Fibroblast of the aortic adventitia (primary cell): ENCODE results near the gene TP73. TPM values are rescaled to one million over a fixed set of nuclear protein-coding genes. Genes with fewer than 3 reads are reported as not detected.

Source experiments
- DNase-seq: peaks from one replicate; pipeline ENCODE4 v3.0.0-alpha.2; 2010; ENCODE audit warnings: low read depth
- H3K4me3 ChIP-seq: 2 replicates; pipeline ENCODE4 v1.5.1; 2011; ENCODE audit warnings: low read depth, mild to moderate bottlenecking, control low read depth, low read length, moderate library complexity
- CTCF ChIP-seq: IDR thresholded peaks from 2 replicates; pipeline ENCODE4 v1.5.1; 2011; ENCODE audit warnings: mild to moderate bottlenecking, low read length, control low read depth, inconsistent platforms; ENCODE audit not compliant: insufficient read depth
- total RNA-seq: library from RNA; depleted of rRNA; stranded (reverse); fragments of >200 nt; gene quantifications from 2 replicates; pipeline ENCODE4 v1.2.3, GENCODE V29; 2012; ENCODE audit warnings: low replicate concordance

The TP73 gene
- total RNA-seq, 1 donor = 0.18 TPM

DNA sequence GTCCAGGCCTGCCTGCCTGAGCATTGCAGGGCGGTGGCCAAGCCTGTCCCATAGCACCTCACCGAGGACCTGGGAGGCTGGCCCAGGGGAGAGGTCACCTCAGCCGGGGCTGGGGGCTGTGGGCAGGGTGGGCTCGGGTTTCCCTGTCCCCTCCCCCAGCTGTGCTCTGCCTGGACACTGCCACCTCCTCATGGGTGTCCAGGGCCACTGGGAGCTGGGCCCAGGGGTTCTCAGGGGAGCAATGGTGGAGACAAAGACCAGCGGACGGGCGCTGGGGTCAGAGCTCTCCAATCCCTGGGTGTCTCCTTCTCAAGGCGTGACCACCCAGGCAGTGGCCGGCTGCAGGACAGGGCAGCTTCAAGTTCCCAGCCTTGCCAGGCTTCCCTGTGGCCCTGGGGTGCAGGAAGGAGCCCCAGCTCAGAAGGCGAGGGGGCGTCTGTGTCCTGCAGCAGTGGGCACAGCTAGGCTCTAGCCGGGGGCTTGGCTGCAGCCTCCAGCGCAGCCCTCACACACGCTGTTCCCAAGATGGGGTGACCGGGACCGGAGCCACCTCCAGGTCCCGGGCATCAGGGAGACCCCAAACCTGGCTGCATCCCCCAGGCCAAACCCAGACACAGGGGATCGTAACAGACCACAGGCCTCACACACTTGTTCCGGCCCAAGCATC is 29.0 kb downstream of the TP73 start:
- no peak overlapping the region for H3K4me3 ChIP-seq
- no peak for DNase-seq
- TF ChIP-seq CTCF = no peak

DNA sequence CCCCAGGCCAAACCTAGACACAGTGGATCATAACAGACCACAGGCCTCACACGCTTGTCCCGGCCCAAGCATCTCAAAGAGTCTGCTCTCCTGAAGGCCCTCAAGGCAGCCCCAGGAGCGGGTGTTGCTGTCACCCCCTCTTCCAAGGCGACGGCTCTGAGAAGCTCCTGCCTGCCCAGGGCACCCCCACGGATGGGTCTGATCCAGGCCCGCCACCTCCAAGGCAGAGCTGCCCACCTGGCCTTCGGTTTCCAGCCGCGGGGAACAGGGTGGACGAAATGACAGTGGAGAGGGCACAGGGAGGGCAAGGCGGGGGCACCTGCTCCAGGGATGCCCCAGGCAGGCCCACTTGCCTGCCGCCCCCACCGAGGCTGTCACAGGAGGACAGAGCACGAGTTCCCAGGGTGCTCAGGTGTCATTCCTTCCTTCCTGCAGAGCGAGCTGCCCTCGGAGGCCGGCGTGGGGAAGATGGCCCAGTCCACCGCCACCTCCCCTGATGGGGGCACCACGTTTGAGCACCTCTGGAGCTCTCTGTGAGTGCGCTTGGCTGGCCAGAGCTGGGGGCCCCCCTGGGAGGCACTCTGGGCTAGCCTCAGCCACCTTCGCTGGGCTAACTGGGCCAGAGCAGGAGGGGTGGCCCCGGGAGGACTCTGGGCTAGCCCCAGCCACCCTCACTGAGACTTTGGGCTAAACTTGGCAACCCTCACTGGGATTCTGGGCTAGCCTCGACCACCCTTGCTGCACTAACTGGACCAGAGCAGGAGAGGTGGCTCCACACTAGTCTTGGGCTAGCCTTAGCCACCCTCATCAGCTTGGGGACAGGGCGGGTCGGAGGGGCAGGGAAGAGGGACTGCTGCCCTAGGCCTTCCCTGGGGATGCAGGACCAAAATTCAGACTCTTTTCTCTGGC is 29.8 kb downstream of the TP73 start:
- no peak for TF ChIP-seq CTCF
- H3K4me3 ChIP-seq = no peak overlapping the region
- DNase-seq = no peak

DNA sequence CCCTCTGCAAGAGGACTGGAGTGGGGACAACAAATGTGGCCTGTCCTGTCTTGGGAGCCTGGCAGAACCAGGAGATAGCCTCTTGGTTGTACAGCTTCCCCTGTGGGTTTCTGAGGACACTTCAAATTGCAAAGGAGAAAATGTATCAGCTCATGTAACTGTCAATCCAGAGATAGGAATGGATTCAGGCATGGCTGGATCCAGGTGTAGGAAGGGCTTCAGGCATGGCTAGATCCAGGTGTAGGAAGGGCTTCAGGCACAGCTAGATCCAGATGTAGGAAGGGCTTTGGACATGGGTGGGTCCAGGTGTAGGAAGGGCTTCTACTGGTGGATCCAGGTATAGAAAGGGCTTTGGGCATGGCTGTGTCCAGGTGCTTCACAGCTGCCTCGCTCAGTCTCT is 30.9 kb downstream of the TP73 start:
- no peak for TF ChIP-seq CTCF
- H3K4me3 ChIP-seq = no peak overlapping the region
- DNase-seq = no peak

DNA sequence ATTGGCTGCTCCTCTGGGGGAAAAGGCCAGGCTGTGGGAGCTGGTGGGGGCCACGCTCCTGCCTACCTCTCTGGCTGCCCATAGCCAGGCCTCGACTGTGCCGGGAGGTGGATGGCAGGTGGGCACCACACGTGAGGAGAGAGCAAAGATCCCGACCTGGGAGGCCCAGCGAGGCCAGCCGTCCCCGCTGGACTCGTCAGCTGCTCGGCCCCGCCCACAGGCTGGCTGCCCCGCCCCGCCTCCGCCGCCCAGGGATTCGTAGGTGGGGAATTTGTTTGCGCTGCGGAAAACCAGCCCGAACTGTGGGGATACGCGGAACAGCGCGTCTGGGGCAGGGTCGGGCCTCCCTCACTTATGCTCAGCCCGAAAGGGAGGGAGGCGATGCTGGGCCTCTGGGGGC is 31.7 kb downstream of the TP73 start:
- no peak for TF ChIP-seq CTCF
- DNase-seq = no peak
- no peak overlapping the region for H3K4me3 ChIP-seq

GRCh38 chr1:3685222-3685621 is 32.9 kb downstream of the TP73 start:
- TF ChIP-seq CTCF = no peak
- DNase-seq = no peak
- no peak overlapping the region for H3K4me3 ChIP-seq

DNA sequence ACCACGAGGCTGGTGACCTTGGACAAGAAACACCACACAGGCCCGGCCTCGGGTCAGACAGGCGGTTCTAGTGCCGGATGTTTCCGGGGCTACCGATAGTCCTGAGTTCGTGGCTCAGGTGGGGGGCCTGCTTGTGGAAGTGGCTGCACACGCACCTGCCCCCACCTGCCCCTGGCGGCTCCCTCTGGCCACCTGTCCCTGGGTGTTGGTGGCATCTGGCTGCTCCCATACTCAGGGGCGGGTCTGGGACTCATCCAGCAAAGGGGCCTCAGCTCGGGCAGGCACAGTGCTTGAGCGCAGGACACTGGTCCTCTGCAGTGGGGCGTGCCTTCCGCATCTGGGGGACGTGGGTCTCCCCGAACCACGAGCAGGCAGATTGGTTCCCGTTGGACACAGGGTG is 33.6 kb downstream of the TP73 start:
- TF ChIP-seq CTCF = no peak
- no peak overlapping the region for H3K4me3 ChIP-seq
- no peak for DNase-seq
